Measurements from ENCODE around the gene ANKRD37. TPM values are rescaled to one million over a fixed set of nuclear protein-coding genes. Genes with fewer than 3 reads are reported as not detected.

Gene ANKRD37
- total and polyA plus RNA-seq, 9 of the 15 experiments (the other 6 are each of a cell fraction or from before 2014, with no cell fraction given): 1.3 to 53.7 (median 3.6) TPM

- TF ChIP-seq PRDM10 (IDR thresholded peaks at IDR 0.05; ENCODE audit: partially characterized antibody): no peak
- no peak for TF ChIP-seq ZNF212 (CRISPR knock-in tag; IDR thresholded peaks at IDR 0.05)
- TF ChIP-seq PYGO2 (tag; IDR thresholded peaks at IDR 0.05): no peak
- no peak for TF ChIP-seq ZNF3 (CRISPR knock-in tag; IDR thresholded peaks at IDR 0.05)
- no peak for TF ChIP-seq BCOR (IDR thresholded peaks at IDR 0.05)
These were observed 20.3 kb downstream of the ANKRD37 start (continued) for GRCh38 chr4:185416955-185417354.

- ChIA-PET POLR2A (interaction anchor here (0.6 to 0.8 kb wide), 2 partner anchors 179 to 590 kb away, joined by 3 read pairs; no protein-coding TSS in a partner anchor), CTCF (ENCODE audit: low intra/inter-chr PET ratio) (no interaction called here)
- H3K9me1 ChIP-seq (ENCODE audit: control insufficient read depth, insufficient read depth, low read length): no peaks in the 10 kb centered on the region
- peaks cover 34% of the 10 kb centered on the region; the same call in 2 of the 3 replicates for H3K36me3 ChIP-seq (ENCODE audit: control insufficient read depth, insufficient read depth, low read length)
- DNase-seq (ENCODE audit: extremely low read depth in 1 of 4, low spot score in 3 of 4): no peak
- H3K79me2 ChIP-seq (ENCODE audit: control insufficient read depth, insufficient read depth, low read length): peaks cover 24% of the 10 kb centered on the region
- H4K20me1 ChIP-seq (replicated peaks; ENCODE audit: control insufficient read depth, insufficient read depth, low read length): no peaks in the 10 kb centered on the region
- BruUV-seq (replicated peaks): no TSS peak
- ATAC-seq: no peak
- peaks cover 0 to 5% of the 10 kb centered on the region in 2 experiments; a peak in 2 of 5 replicates for H3K4me1 ChIP-seq (replicated peaks in 1 of 2; ENCODE audit: control insufficient read depth in 2 of 2, insufficient read depth in 2 of 2, low read length in 2 of 2)
- no peaks in the 10 kb centered on the region for H3K27me3 ChIP-seq (ENCODE audit: control insufficient read depth in 2 of 2, insufficient read depth in 2 of 2, low read length in 2 of 2)
- no peak overlapping the region for H2AFZ ChIP-seq (ENCODE audit: low read depth, low read length)
- H3K4me3 ChIP-seq: no peak overlapping the region
- intact Hi-C loops (cut with micrococcal nuclease): no loop called here
- in situ Hi-C loops (cut with MboI): no loop called here
- no peak overlapping the region for H3K9ac ChIP-seq (ENCODE audit: insufficient read depth in 1 of 2, low read depth in 2 of 2, low read length in 2 of 2)
- H3K27ac ChIP-seq (ENCODE audit: extremely low read depth, low read depth, low read length): no peak overlapping the region
- no peak for FAIRE-seq
- 81% methylated on average over 2 of the region's 2 CpGs for WGBS (ENCODE audit: insufficient coverage, low coverage, missing lambda C conversion rate)
- no peak overlapping the region for H3K4me2 ChIP-seq (ENCODE audit: insufficient read depth, low read length)
- peaks cover 4% of the 10 kb centered on the region; the same call in 1 of the 2 replicates for H3K9me3 ChIP-seq (replicated peaks; ENCODE audit: control insufficient read depth, insufficient read depth, low read depth, low read length)
- TF ChIP-seq ZFX (CRISPR knock-in tag; IDR thresholded peaks at IDR 0.05) (no peak), HNRNPK (IDR thresholded peaks at IDR 0.05; ENCODE audit: low read depth, low read length, poor library complexity, severe bottlenecking) (no peak), LEF1 (IDR thresholded peaks at IDR 0.05) (no peak), ZNF512 (tag; IDR thresholded peaks at IDR 0.05) (no peak), SMAD3 (CRISPR knock-in tag; conservative IDR thresholded peaks at IDR 0.05) (no peak), SP1 (CRISPR knock-in tag; IDR thresholded peaks at IDR 0.05) (no peak), ARID1B (IDR thresholded peaks at IDR 0.05) (no peak), CGGBP1 (CRISPR knock-in tag; IDR thresholded peaks at IDR 0.05) (no peak), SIN3A (IDR thresholded peaks at IDR 0.05; ENCODE audit: borderline replicate concordance in 2 of 2, control insufficient read depth in 1 of 2, low read depth in 2 of 2, low read length in 2 of 2) (no peak), FOXJ3 (CRISPR knock-in tag; IDR thresholded peaks at IDR 0.05) (no peak), CEBPB (tag; IDR thresholded peaks at IDR 0.05) (no peak)
These were observed 24.9 kb downstream of the ANKRD37 start for GRCh38 chr4:185421366-185422124.

All from K562 (cell line).